HG03571 (cell line): Measurements from ENCODE around the gene NR2F2.

ENCODE experiments used
- ATAC-seq: cut with Tn5 transposase; IDR thresholded peaks from one replicate; pipeline ENCODE4 v1.9.1; 2021; ENCODE audit not compliant: unreplicated experiment

NR2F2 gene

GRCh38 chr15:96330450-96331143 lies at the start of gene NR2F2:
NR2F2 (plus strand) TSS chr15:96330700; CDS start chr15:96332106, 1,406 bp downstream.
- peak; percentile 55 for ATAC-seq

- no peak for ATAC-seq
Measured at GRCh38 chr15:96285305-96285704, 45.2 kb upstream of the NR2F2 start.

GRCh38 chr15:96285729-96286254 lies 44.7 kb upstream of the NR2F2 start:
- no peak for ATAC-seq

- no peak for ATAC-seq
Measured at GRCh38 chr15:96290679-96291078, 39.8 kb upstream of the NR2F2 start.

- ATAC-seq = no peak
Measured at GRCh38 chr15:96292635-96293034, 37.9 kb upstream of the NR2F2 start.

- ATAC-seq = no peak
Measured at GRCh38 chr15:96293441-96293840, 37.1 kb upstream of the NR2F2 start.

GRCh38 chr15:96294766-96295165 lies 35.7 kb upstream of the NR2F2 start:
- ATAC-seq = no peak

GRCh38 chr15:96296264-96296663 lies 34.2 kb upstream of the NR2F2 start:
- no peak for ATAC-seq

- ATAC-seq = no peak
Measured at GRCh38 chr15:96297783-96298182, 32.7 kb upstream of the NR2F2 start.

- ATAC-seq = no peak
Measured at GRCh38 chr15:96298217-96298616, 32.3 kb upstream of the NR2F2 start.

- ATAC-seq = no peak
Measured at GRCh38 chr15:96300836-96301235, 29.7 kb upstream of the NR2F2 start.

GRCh38 chr15:96303503-96304056 lies 26.9 kb upstream of the NR2F2 start:
- no peak for ATAC-seq

- no peak for ATAC-seq
Measured at GRCh38 chr15:96304839-96305238, 25.7 kb upstream of the NR2F2 start.

- ATAC-seq = no peak
Measured at GRCh38 chr15:96306321-96306720, 24.2 kb upstream of the NR2F2 start.

- no peak for ATAC-seq
Measured at GRCh38 chr15:96307856-96308394, 22.6 kb upstream of the NR2F2 start.

- no peak for ATAC-seq
Measured at GRCh38 chr15:96309143-96309660, 21.3 kb upstream of the NR2F2 start.

- ATAC-seq = no peak
Measured at GRCh38 chr15:96311256-96311955, 19.1 kb upstream of the NR2F2 start.

- ATAC-seq = no peak
Measured at GRCh38 chr15:96311956-96312294, 18.6 kb upstream of the NR2F2 start.

- no peak for ATAC-seq
Measured at GRCh38 chr15:96312641-96313335, 17.7 kb upstream of the NR2F2 start.

GRCh38 chr15:96314518-96314917 lies 16.0 kb upstream of the NR2F2 start:
- ATAC-seq = no peak

GRCh38 chr15:96314963-96315362 lies 15.5 kb upstream of the NR2F2 start:
- ATAC-seq = no peak
